DOHH2 (cell line): ENCODE data around the gene CDH2.

ENCODE experiments used
- H3F3A ChIP-seq: fragments of 200-600 bp; sonication (generic), shearing (Covaris generic); 2 replicates; pipeline ENCODE4 v1.6.0; 2016; ENCODE audit warnings: antibody characterized with exemption, mild to moderate bottlenecking; ENCODE audit not compliant: control insufficient read depth, insufficient read depth
- H3K27ac ChIP-seq: fragments of 200-600 bp; sonication (generic); 2 replicates; pipeline ENCODE4 v1.5.1; 2014; ENCODE audit warnings: low read depth, mild to moderate bottlenecking, low read length, moderate library complexity
- H3K27me3 ChIP-seq: fragments of 200-600 bp; sonication (generic); 2 replicates; pipeline ENCODE4 v1.6.1; 2014; ENCODE audit warnings: mild to moderate bottlenecking, low read length, mixed read lengths; ENCODE audit not compliant: control insufficient read depth
- H3K36me3 ChIP-seq: fragments of 200-600 bp; sonication (generic); 2 replicates; pipeline ENCODE4 v1.6.1; 2014; ENCODE audit warnings: mild to moderate bottlenecking, low read length, moderate library complexity, mixed read lengths; ENCODE audit not compliant: control insufficient read depth
- H3K4me1 ChIP-seq: fragments of 200-600 bp; sonication (generic); 2 replicates; pipeline ENCODE4 v1.6.1; 2014; ENCODE audit warnings: mild to moderate bottlenecking, low read length, mixed read lengths; ENCODE audit not compliant: control insufficient read depth
- H3K4me2 ChIP-seq: fragments of 200-600 bp; sonication (generic); 2 replicates; pipeline ENCODE4 v1.6.0; 2014; ENCODE audit warnings: mild to moderate bottlenecking, low read length, moderate library complexity
- H3K4me3 ChIP-seq: fragments of 200-600 bp; sonication (generic); 2 replicates; pipeline ENCODE4 v1.5.1; 2014; ENCODE audit warnings: mild to moderate bottlenecking, low read length, mixed read lengths
- H3K79me2 ChIP-seq: fragments of 200-600 bp; sonication (generic); 2 replicates; pipeline ENCODE4 v1.6.1; 2014; ENCODE audit warnings: mild to moderate bottlenecking, low read length, mixed read lengths; ENCODE audit not compliant: control insufficient read depth
- H3K9me2 ChIP-seq: fragments of 200-600 bp; sonication (generic); replicated peaks from 2 replicates; pipeline ENCODE4 v1.6.1; 2014; ENCODE audit warnings: mild to moderate bottlenecking, low read length, mixed read lengths; ENCODE audit not compliant: control insufficient read depth
- H3K9me3 ChIP-seq: fragments of 200-600 bp; sonication (generic); 2 replicates; pipeline ENCODE4 v1.6.1; 2014; ENCODE audit warnings: antibody characterized with exemption, low read length, mixed read lengths; ENCODE audit not compliant: control insufficient read depth, insufficient read depth
- H4K20me1 ChIP-seq: fragments of 200-600 bp; sonication (generic); 2 replicates; pipeline ENCODE4 v1.6.0; 2014; ENCODE audit warnings: low read depth, mild to moderate bottlenecking, antibody characterized with exemption, low read length, moderate library complexity; ENCODE audit not compliant: control insufficient read depth, insufficient read depth
- CTCF ChIP-seq: fragments of 200-600 bp; sonication (generic); IDR thresholded peaks from one replicate; pipeline ENCODE4 v1.5.1; 2014; ENCODE audit warnings: antibody characterized with exemption, mild to moderate bottlenecking, low read depth, low read length; ENCODE audit not compliant: poor library complexity, severe bottlenecking
- EZH2phosphoT487 ChIP-seq: fragments of 200-600 bp; sonication (generic); IDR thresholded peaks from 2 replicates; pipeline ENCODE4 v1.6.1; 2017; ENCODE audit warnings: borderline replicate concordance, mild to moderate bottlenecking, antibody characterized with exemption, low read length, moderate library complexity, mixed read lengths

The CDH2 gene

DNA sequence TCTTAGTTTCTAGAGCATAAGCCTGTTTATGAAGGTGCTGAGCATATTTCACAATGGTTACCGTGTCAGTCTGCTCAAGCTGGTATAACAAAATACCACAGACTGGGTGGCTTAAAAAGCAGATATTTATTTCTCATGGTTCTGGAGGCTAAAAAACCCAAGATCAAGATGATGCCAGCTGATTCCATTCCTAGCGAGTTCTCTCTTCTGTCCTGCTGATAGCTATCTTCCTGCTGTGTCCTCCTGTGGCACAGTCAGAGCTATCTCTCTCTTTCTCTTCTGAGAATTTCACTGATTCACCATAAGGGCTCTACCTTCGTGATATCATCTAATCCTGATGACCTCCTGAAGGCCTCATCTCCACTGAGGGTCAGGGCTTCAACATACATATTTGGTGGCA, 273.0 kb downstream of the CDH2 start:
- Histone ChIP-seq H3K27me3 (no peaks in the 10 kb centered on the region), H3K27ac (no peak overlapping the region), H3K9me3 (no peaks in the 10 kb centered on the region), H3K79me2 (no peaks in the 10 kb centered on the region), H3K4me3 (no peak overlapping the region), H3K9me2 (no peaks in the 10 kb centered on the region), H3K4me2 (no peak overlapping the region), H4K20me1 (no peaks in the 10 kb centered on the region), H3K4me1 (no peaks in the 10 kb centered on the region), H3F3A (no peaks in the 10 kb centered on the region), H3K36me3 (no peaks in the 10 kb centered on the region)
- no peak for TF ChIP-seq CTCF
- TF ChIP-seq EZH2phosphoT487: no peak

GRCh38 chr18:27901424-27902226, 275.3 kb downstream of the CDH2 start:
- Histone ChIP-seq H3K27ac (no peak overlapping the region), H3K9me2 (no peaks in the 10 kb centered on the region), H3K79me2 (no peaks in the 10 kb centered on the region), H3K4me1 (no peaks in the 10 kb centered on the region), H3K27me3 (no peaks in the 10 kb centered on the region), H3K4me3 (no peak overlapping the region), H4K20me1 (no peaks in the 10 kb centered on the region), H3K9me3 (no peaks in the 10 kb centered on the region), H3K4me2 (no peak overlapping the region), H3K36me3 (no peaks in the 10 kb centered on the region), H3F3A (no peaks in the 10 kb centered on the region)
- TF ChIP-seq CTCF (no peak), EZH2phosphoT487 (no peak)
